RWPE2 (cell line): ENCODE results near the gene HMGN4.

Experiments
- ATAC-seq: fragments of 200-7000 bp; cut with Tn5 transposase; 3 replicates; pipeline ENCODE4 v1.9.1; 2021; ENCODE audit warnings: low read depth
- DNase-seq: peaks from one replicate; pipeline ENCODE4 v3.0.0-alpha.2; 2020; ENCODE audit warnings: low spot score
- H3K27ac ChIP-seq: fragments of 450-650 bp; 2 replicates; pipeline ENCODE4 v1.5.1; 2017; ENCODE audit warnings: mild to moderate bottlenecking; ENCODE audit not compliant: poor library complexity, severe bottlenecking
- H3K27me3 ChIP-seq: fragments of 250-450 bp; sonication (Bioruptor Pico); 2 replicates; pipeline ENCODE4 v1.5.1; 2021; ENCODE audit warnings: mild to moderate bottlenecking, moderate library complexity; ENCODE audit not compliant: insufficient read depth, poor library complexity, severe bottlenecking
- H3K36me3 ChIP-seq: fragments of 250-450 bp; sonication (Bioruptor Pico); 2 replicates; pipeline ENCODE4 v1.5.1; 2020; ENCODE audit warnings: low read depth, mild to moderate bottlenecking, moderate library complexity
- H3K4me1 ChIP-seq: fragments of 250-450 bp; sonication (Bioruptor Pico); 2 replicates; pipeline ENCODE4 v1.5.1; 2021; ENCODE audit warnings: mild to moderate bottlenecking, moderate library complexity; ENCODE audit not compliant: insufficient read depth, poor library complexity, severe bottlenecking
- H3K4me3 ChIP-seq: fragments of 250-450 bp; sonication (Bioruptor Pico); 2 replicates; pipeline ENCODE4 v1.5.1; 2021; ENCODE audit warnings: mild to moderate bottlenecking, moderate library complexity; ENCODE audit not compliant: severe bottlenecking
- H3K9me3 ChIP-seq: fragments of 250-450 bp; sonication (Bioruptor Pico); 2 replicates; pipeline ENCODE4 v1.5.1; 2021; ENCODE audit warnings: mild to moderate bottlenecking, moderate library complexity; ENCODE audit not compliant: severe bottlenecking
- TF ChIP-seq, protein P1 (sequence below): fragments of 450-650 bp; IDR thresholded peaks from one replicate; pipeline ENCODE4 v1.5.1; 2017; ENCODE audit warnings: mild to moderate bottlenecking, moderate library complexity; ENCODE audit not compliant: poor library complexity, severe bottlenecking

The HMGN4 gene

DNA sequence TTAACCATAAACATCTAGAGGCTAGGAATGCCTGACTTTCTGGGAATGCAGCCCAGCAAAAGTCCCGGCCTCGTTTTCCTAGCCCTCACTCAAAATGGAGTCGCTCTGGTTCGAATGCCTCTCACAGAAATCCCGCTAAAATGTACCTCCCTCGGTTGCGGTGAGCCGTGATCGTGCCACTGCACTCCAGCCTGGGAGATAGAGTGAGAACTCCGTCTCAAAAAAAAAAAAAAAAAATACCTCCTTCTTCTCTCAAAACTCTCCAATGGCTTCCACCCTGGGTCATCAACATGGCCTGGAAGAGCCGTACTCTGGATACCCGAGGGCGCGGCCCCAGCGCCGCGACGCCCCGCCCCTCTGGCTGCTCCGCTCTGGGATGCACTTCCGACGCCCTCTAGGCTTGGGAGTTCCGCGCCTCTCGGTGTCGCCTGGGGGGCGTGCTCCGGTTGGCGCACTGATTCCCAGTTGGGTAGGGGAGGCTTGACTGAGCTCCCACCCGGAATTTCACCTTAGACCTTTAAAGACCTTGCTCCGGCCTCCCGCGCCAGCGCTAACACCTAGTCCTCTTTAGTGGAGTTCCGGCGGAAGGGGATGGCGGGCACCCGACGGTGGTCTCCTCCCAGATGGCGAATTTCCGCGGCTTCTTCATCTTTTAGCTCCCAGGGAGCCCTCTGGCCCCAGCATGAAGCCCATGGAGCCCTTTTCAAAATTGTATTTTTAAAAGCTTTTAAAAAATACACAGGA lies 12.3 kb downstream of the HMGN4 start:
- H3K4me1 ChIP-seq, result no peaks in the 10 kb centered on the region
- peaks cover 6% of the 10 kb centered on the region for H3K36me3 ChIP-seq
- H3K4me3 ChIP-seq, result peak overlapping the region; percentile 32
- TF ChIP-seq, protein P1, sequence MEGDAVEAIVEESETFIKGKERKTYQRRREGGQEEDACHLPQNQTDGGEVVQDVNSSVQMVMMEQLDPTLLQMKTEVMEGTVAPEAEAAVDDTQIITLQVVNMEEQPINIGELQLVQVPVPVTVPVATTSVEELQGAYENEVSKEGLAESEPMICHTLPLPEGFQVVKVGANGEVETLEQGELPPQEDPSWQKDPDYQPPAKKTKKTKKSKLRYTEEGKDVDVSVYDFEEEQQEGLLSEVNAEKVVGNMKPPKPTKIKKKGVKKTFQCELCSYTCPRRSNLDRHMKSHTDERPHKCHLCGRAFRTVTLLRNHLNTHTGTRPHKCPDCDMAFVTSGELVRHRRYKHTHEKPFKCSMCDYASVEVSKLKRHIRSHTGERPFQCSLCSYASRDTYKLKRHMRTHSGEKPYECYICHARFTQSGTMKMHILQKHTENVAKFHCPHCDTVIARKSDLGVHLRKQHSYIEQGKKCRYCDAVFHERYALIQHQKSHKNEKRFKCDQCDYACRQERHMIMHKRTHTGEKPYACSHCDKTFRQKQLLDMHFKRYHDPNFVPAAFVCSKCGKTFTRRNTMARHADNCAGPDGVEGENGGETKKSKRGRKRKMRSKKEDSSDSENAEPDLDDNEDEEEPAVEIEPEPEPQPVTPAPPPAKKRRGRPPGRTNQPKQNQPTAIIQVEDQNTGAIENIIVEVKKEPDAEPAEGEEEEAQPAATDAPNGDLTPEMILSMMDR, result no peak
- no peaks in the 10 kb centered on the region for H3K27me3 ChIP-seq
- DNase-seq, result no peak
- peak; percentile 53 for ATAC-seq
- no peaks in the 10 kb centered on the region for H3K9me3 ChIP-seq
- H3K27ac ChIP-seq, result no peak overlapping the region

DNA sequence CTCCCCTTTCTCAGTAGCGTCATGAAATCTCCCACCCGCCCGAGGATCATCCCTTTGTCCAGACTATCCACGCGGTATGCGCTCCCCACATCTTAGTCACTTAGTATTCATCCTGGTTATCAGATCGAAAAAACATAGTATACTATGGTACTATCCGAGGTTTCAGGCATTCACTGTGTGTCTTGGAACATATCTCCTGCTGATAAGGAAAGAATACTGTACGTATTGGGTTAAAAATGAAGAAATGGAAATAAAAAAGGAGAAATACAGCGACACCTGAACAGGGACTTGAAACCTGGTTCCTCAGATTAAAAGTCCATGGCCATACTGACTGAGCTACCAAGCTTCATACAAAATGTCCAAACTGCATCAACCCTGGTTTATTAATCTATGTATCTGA lies 14.0 kb downstream of the HMGN4 start:
- H3K27me3 ChIP-seq, result no peaks in the 10 kb centered on the region
- ATAC-seq, result no peak
- no peaks in the 10 kb centered on the region for H3K4me1 ChIP-seq
- H3K4me3 ChIP-seq, result no peak overlapping the region
- no peak for DNase-seq
- no peak overlapping the region for H3K27ac ChIP-seq
- TF ChIP-seq, protein P1, result no peak
- no peaks in the 10 kb centered on the region for H3K9me3 ChIP-seq
- H3K36me3 ChIP-seq, result no peaks in the 10 kb centered on the region

DNA sequence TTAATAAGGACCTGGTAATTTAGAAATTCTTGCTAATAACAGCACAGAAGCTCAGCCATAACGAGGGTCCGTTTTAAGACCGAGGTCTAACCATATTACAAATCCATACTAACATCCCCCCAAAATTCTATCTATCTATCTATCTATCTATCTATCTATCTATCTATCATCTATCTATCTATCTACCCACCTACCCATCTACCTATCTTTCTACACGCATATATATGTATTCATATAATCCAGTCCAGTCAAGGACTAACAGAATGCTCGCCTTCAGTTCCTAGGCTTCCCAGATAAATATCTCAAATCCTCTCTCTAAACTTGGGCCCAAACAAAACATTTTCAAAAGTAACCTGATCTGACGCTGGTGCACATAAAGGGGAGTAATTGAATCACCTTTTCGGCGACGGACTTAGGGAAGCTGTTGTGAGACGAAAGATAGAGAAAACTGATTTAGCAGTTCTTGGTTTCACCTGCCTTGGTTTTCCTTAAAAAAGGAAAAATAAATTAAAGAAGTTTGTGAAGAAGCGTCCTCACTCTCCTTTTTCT lies 14.5 kb downstream of the HMGN4 start:
- DNase-seq, result no peak
- H3K36me3 ChIP-seq, result no peaks in the 10 kb centered on the region
- no peaks in the 10 kb centered on the region for H3K4me1 ChIP-seq
- TF ChIP-seq, protein P1, result no peak
- no peak overlapping the region for H3K27ac ChIP-seq
- H3K9me3 ChIP-seq, result no peaks in the 10 kb centered on the region
- no peaks in the 10 kb centered on the region for H3K27me3 ChIP-seq
- H3K4me3 ChIP-seq, result peak overlapping the region; percentile 35
- ATAC-seq, result no peak

DNA sequence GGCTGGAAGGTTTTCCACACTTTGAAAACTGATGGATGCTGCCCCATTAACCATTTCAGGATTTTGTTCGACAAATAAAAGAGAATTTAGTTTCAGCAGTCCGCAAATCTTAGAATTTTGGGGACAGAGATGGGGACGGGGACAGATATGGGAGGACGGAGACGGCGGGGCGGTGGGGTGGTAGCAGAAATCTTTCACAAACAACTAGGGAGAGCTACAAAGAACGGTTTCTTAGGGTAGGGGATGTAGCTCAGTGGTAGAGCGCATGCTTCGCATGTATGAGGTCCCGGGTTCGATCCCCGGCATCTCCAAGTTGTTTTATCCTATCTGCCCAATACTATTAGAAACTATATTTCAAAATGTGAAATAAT lies 15.1 kb downstream of the HMGN4 start:
- TF ChIP-seq, protein P1, result no peak
- peak overlapping the region; percentile 35 for H3K4me3 ChIP-seq
- peak overlapping the region; percentile 31 for H3K27ac ChIP-seq
- H3K36me3 ChIP-seq, result no peaks in the 10 kb centered on the region
- no peaks in the 10 kb centered on the region for H3K9me3 ChIP-seq
- ATAC-seq (peak; percentile 44), DNase-seq (no peak)
- H3K27me3 ChIP-seq, result no peaks in the 10 kb centered on the region
- no peaks in the 10 kb centered on the region for H3K4me1 ChIP-seq
